Gastroesophageal sphincter (tissue), 4 donors: Measurements from ENCODE around the gene MTR. TPM values are rescaled to one million over a fixed set of nuclear protein-coding genes. Genes with fewer than 3 reads are reported as not detected.
"Not testable (repeated sequence)": the region's sequence is repeated elsewhere in the genome, so short reads cannot be mapped to it uniquely, and the experiment has no call there.

Source experiments
- ATAC-seq: fragments of 150-250 bp; one replicate; pipeline ENCODE4 v1.9.1; 2016; ENCODE audit warnings: mild to moderate bottlenecking, moderate library complexity
- H3K27ac ChIP-seq, 4 donors: fragments of 200-600 bp; sonication (generic) in 3 of 4; 1 replicate in 3 of 4; 2 replicates in 1 of 4; pipeline ENCODE4 v1.5.1; 2016 to 2019
- H3K27me3 ChIP-seq: fragments of 200-600 bp; sonication (generic); one replicate; pipeline ENCODE4 v1.5.1; 2019
- H3K36me3 ChIP-seq, 2 donors: fragments of 200-600 bp; sonication (generic); one replicate each; pipeline ENCODE4 v1.5.1; 2019; ENCODE audit warnings: control low read depth in 1 of 2
- H3K4me1 ChIP-seq, 3 donors: fragments of 200-600 bp; sonication (generic); 1 replicate in 2 of 3; 2 replicates in 1 of 3; pipeline ENCODE4 v1.5.1; 2016 to 2019; ENCODE audit warnings: control low read depth in 2 of 3
- H3K4me3 ChIP-seq, 2 donors: fragments of 200-600 bp; sonication (generic); one replicate each; pipeline ENCODE4 v1.5.1; 2019; ENCODE audit warnings: mild to moderate bottlenecking in 1 of 2, moderate library complexity in 1 of 2
- H3K9me3 ChIP-seq, 3 donors: fragments of 200-600 bp; sonication (generic); one replicate each; pipeline ENCODE4 v1.5.1; 2017 to 2019; ENCODE audit warnings: control low read depth in 2 of 3
- EP300 ChIP-seq: sonication (generic); formaldehyde crosslinking; IDR thresholded peaks from one replicate; pipeline ENCODE4 v1.6.1; 2017; ENCODE audit warnings: antibody characterized with exemption, mild to moderate bottlenecking
- POLR2A ChIP-seq, 2 donors: fragments of 450-650 bp; IDR thresholded peaks; one replicate each; pipeline ENCODE4 v1.6.1; 2017; ENCODE audit warnings: antibody characterized with exemption in 2 of 2, mild to moderate bottlenecking in 2 of 2, moderate library complexity in 1 of 2
- POLR2AphosphoS5 ChIP-seq: sonication (generic); formaldehyde crosslinking; IDR thresholded peaks from one replicate; pipeline ENCODE4 v1.6.1; 2017; ENCODE audit warnings: antibody characterized with exemption
- WGBS, 2 donors: methylation state at CpG; one replicate each; pipeline ENCODE4 v1.1.5; 2018; ENCODE audit warnings: low coverage in 1 of 2; 5-methylcytosine and 5-hydroxymethylcytosine counted together
- total RNA-seq, 4 donors: library from RNA; depleted of rRNA; stranded (reverse); fragments of >200 nt; gene quantifications; one replicate each; pipeline ENCODE4 v1.1.0, GENCODE V29; 2016
- TF ChIP-seq, protein P1 (sequence below), 4 experiments: fragments of 200-600 bp in 2 of 4; fragments of 450-650 bp in 2 of 4; sonication (generic) in 1 of 4; IDR thresholded peaks; one replicate each; pipeline ENCODE4 v1.5.1; 2017 to 2019; ENCODE audit warnings: antibody characterized with exemption in 4 of 4, mild to moderate bottlenecking in 2 of 4, moderate library complexity in 2 of 4

The MTR gene
- total RNA-seq, 4 donors from 2014 or later, result 34.6 to 50.3 (median 38.9) TPM

GRCh38 chr1:236904892-236905741, 110.0 kb downstream of the MTR start:
- peak; percentile 41 for ATAC-seq

GRCh38 chr1:236907205-236907604, 112.1 kb downstream of the MTR start:
- 11 to 46% methylated on average over 1 to 7 of the region's 7 CpGs for WGBS, 2 donors
- H3K36me3 ChIP-seq, result peaks cover 0 to 3% of the 10 kb centered on the region in 2 donors
- H3K27me3 ChIP-seq, result no peaks in the 10 kb centered on the region
- peaks cover 0 to 4% (median 0%) of the 10 kb centered on the region in 3 donors for H3K9me3 ChIP-seq
- H3K4me1 ChIP-seq, result no peaks in the 10 kb centered on the region
- H3K27ac ChIP-seq, result no peak overlapping the region
- H3K4me3 ChIP-seq, result no peak overlapping the region
- no peak for TF ChIP-seq POLR2A (IDR thresholded peaks at IDR 0.05)
- no peak for TF ChIP-seq EP300
- TF ChIP-seq, protein P1, sequence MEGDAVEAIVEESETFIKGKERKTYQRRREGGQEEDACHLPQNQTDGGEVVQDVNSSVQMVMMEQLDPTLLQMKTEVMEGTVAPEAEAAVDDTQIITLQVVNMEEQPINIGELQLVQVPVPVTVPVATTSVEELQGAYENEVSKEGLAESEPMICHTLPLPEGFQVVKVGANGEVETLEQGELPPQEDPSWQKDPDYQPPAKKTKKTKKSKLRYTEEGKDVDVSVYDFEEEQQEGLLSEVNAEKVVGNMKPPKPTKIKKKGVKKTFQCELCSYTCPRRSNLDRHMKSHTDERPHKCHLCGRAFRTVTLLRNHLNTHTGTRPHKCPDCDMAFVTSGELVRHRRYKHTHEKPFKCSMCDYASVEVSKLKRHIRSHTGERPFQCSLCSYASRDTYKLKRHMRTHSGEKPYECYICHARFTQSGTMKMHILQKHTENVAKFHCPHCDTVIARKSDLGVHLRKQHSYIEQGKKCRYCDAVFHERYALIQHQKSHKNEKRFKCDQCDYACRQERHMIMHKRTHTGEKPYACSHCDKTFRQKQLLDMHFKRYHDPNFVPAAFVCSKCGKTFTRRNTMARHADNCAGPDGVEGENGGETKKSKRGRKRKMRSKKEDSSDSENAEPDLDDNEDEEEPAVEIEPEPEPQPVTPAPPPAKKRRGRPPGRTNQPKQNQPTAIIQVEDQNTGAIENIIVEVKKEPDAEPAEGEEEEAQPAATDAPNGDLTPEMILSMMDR (IDR thresholded peaks at IDR 0.05), result no peak
- no peak for TF ChIP-seq POLR2AphosphoS5
- no peak for ATAC-seq

More at GRCh38 chr1:236904892-236905741, 110.0 kb downstream of the MTR start:
- H3K27ac ChIP-seq, result no peak overlapping the region
- no peak overlapping the region for H3K4me3 ChIP-seq
- H3K36me3 ChIP-seq, result peaks cover 0 to 22% of the 10 kb centered on the region in 2 donors
- TF ChIP-seq EP300 (no peak), POLR2AphosphoS5 (peak; percentile 77)
- TF ChIP-seq, protein P1 (IDR thresholded peaks at IDR 0.05), result no peak
- 75 to 79% methylated on average over 3 to 5 of the region's 5 CpGs for WGBS, 2 donors
- peaks cover 0 to 16% (median 0%) of the 10 kb centered on the region in 3 donors for H3K9me3 ChIP-seq
- no peaks in the 10 kb centered on the region for H3K4me1 ChIP-seq
- no peaks in the 10 kb centered on the region for H3K27me3 ChIP-seq

DNA sequence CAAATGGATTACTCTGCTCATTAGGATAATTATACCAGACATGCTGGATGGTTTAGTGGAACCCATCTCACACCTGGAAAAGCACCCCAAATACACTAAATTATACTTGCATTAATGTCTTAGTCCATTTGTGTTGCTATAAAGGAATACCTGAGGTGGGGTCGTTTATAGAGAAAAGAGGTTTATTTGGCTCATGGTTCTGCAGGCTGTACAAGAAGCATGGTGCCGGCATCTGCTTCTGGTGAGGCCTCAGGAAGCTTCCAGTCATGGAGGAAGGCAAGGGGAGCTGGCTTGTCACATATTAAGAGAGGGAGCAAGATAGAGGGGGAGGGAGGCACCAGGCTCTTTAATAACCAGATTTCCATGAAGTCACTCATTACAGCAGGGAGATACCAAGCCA, 113.6 kb downstream of the MTR start:
- no peaks in the 10 kb centered on the region for H3K27me3 ChIP-seq
- no peaks in the 10 kb centered on the region for H3K4me1 ChIP-seq
- no peaks in the 10 kb centered on the region for H3K36me3 ChIP-seq
- WGBS, 2 donors, result 80 to 92% methylated on average over 1 to 2 of the region's 2 CpGs
- TF ChIP-seq, protein P1 (IDR thresholded peaks at IDR 0.05), result no peak
- TF ChIP-seq EP300 (no peak), POLR2A (IDR thresholded peaks at IDR 0.05) (no peak)
- H3K27ac ChIP-seq, result no peak overlapping the region
- no peak overlapping the region for H3K4me3 ChIP-seq
- ATAC-seq, result no peak
- H3K9me3 ChIP-seq, result peaks cover 0 to 4% (median 0%) of the 10 kb centered on the region in 3 donors

- H3K27ac ChIP-seq, H3K36me3 ChIP-seq, H3K27me3 ChIP-seq, ATAC-seq, H3K4me1 ChIP-seq, H3K9me3 ChIP-seq, H3K4me3 ChIP-seq: not testable (repeated sequence)
- 93 to 97% methylated on average over 5 to 7 of the region's 7 CpGs for WGBS, 2 donors
These were observed 116.0 kb downstream of the MTR start for GRCh38 chr1:236911047-236911446.

GRCh38 chr1:236913371-236914037, 118.4 kb downstream of the MTR start:
- Histone ChIP-seq H3K27ac (no peak overlapping the region), H3K27me3 (no peaks in the 10 kb centered on the region), H3K4me1 (no peaks in the 10 kb centered on the region), H3K36me3 (no peaks in the 10 kb centered on the region), H3K4me3 (no peak overlapping the region), H3K9me3 (peaks cover 0 to 17% (median 0%) of the 10 kb centered on the region in 3 donors)
- no peak for ATAC-seq
- 33 to 63% methylated on average over 1 to 2 of the region's 2 CpGs for WGBS, 2 donors
- TF ChIP-seq, protein P1 (IDR thresholded peaks at IDR 0.05), result no peak
- TF ChIP-seq POLR2AphosphoS5 (no peak), POLR2A (IDR thresholded peaks at IDR 0.05) (no peak), EP300 (no peak)
